ENCODE data around the gene ALOX15.

Gene ALOX15

DNA sequence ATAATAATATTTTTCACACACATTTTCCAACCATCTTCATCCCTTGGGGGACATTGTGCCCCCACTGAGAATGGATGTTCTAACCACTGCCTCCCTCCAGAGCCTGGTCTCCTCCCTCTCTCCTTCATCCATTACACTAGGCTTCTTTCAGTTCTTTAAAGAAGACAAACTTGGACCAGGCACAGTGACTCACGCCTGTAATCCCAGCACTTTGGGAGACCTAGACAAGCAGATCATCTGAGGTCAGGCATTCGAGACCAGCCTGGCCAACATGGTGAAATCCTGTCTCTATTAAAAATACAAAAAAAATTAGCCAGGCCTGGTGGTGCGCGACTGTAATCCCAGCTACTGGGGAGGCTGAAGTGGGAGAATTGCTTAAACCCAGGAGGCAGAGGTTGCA is 6.5 kb downstream of the ALOX15 start:
- Histone ChIP-seq H3K9ac (ENCODE audit: low read depth, low read length, poor library complexity) (no peak overlapping the region), H3K4me1 (ENCODE audit: control insufficient read depth in 2 of 2, insufficient read depth in 1 of 2, low read depth in 1 of 2, low read length in 2 of 2) (peaks cover 0 to 4% of the 10 kb centered on the region in 2 donors), H2BK15ac (ENCODE audit: low read length) (no peak overlapping the region), H3K23ac (ENCODE audit: low read depth, low read length, poor library complexity) (no peak overlapping the region), H3K27ac (replicated peaks; ENCODE audit: low read length) (no peak overlapping the region), H3K79me1 (ENCODE audit: low read depth, low read length) (no peaks in the 10 kb centered on the region), H2BK5ac (ENCODE audit: low read length) (no peak overlapping the region), H2BK120ac (ENCODE audit: low read depth, low read length) (no peak overlapping the region), H4K91ac (ENCODE audit: low read depth, low read length, poor library complexity) (no peak overlapping the region), H2AK5ac (ENCODE audit: low read depth, low read length) (no peak overlapping the region), H3K27me3 (ENCODE audit: control insufficient read depth in 3 of 3, insufficient read depth in 3 of 3, low read depth in 1 of 3, low read length in 3 of 3) (peaks cover 0 to 48% (median 30%) of the 10 kb centered on the region in 3 experiments), H3K36me3 (replicated peaks in 1 of 2; ENCODE audit: control insufficient read depth in 2 of 2, insufficient read depth in 2 of 2, low read length in 2 of 2) (no peaks in the 10 kb centered on the region), H3K4me2 (ENCODE audit: insufficient read depth, low read length, poor library complexity, severe bottlenecking) (no peak overlapping the region), H3K18ac (ENCODE audit: low read length) (no peak overlapping the region), H3K9me3 (replicated peaks in 1 of 2; ENCODE audit: control insufficient read depth in 2 of 2, insufficient read depth in 1 of 2, low read depth in 1 of 2, low read length in 2 of 2) (no peaks in the 10 kb centered on the region), H3K14ac (ENCODE audit: low read length) (no peak overlapping the region), H2AFZ (ENCODE audit: low read length) (no peak overlapping the region), H4K8ac (ENCODE audit: low read depth, low read length) (no peak overlapping the region), H3K4ac (ENCODE audit: low read length) (no peak overlapping the region), H2BK12ac (ENCODE audit: low read length) (no peak overlapping the region), H3K4me3 (ENCODE audit: low read length in 2 of 2) (no peak overlapping the region)
- DNase-seq (ENCODE audit: low spot score): no peak
- no CpG with 5 or more reads among the region's 4 CpGs for WGBS, 2 donors (ENCODE audit: extremely low coverage in 2 of 2, insufficient read length in 2 of 2, insufficient replicate concordance in 1 of 2)

GRCh38 chr17:4633643-4634042 is 7.8 kb downstream of the ALOX15 start:
- H3K27me3 ChIP-seq (ENCODE audit: control insufficient read depth in 3 of 3, insufficient read depth in 3 of 3, low read depth in 1 of 3, low read length in 3 of 3): peaks cover 0 to 40% (median 21%) of the 10 kb centered on the region in 3 experiments
- H3K4ac ChIP-seq (ENCODE audit: low read length): no peak overlapping the region
- WGBS, 2 donors (ENCODE audit: extremely low coverage in 2 of 2, insufficient read length in 2 of 2, insufficient replicate concordance in 1 of 2): no CpG with 5 or more reads among the region's 2 CpGs
- peaks cover 0 to 4% of the 10 kb centered on the region in 2 donors for H3K4me1 ChIP-seq (ENCODE audit: control insufficient read depth in 2 of 2, insufficient read depth in 1 of 2, low read depth in 1 of 2, low read length in 2 of 2)
- H3K14ac ChIP-seq (ENCODE audit: low read length): no peak overlapping the region
- no peak overlapping the region for H2BK5ac ChIP-seq (ENCODE audit: low read length)
- H2AK5ac ChIP-seq (ENCODE audit: low read depth, low read length): no peak overlapping the region
- no peak overlapping the region for H3K18ac ChIP-seq (ENCODE audit: low read length)
- no peak overlapping the region for H2BK15ac ChIP-seq (ENCODE audit: low read length)
- H3K9me3 ChIP-seq (replicated peaks in 1 of 2; ENCODE audit: control insufficient read depth in 2 of 2, insufficient read depth in 1 of 2, low read depth in 1 of 2, low read length in 2 of 2): no peaks in the 10 kb centered on the region
- H3K27ac ChIP-seq (replicated peaks; ENCODE audit: low read length): no peak overlapping the region
- no peak overlapping the region for H2AFZ ChIP-seq (ENCODE audit: low read length)
- no peak overlapping the region for H2BK12ac ChIP-seq (ENCODE audit: low read length)
- no peak for DNase-seq (ENCODE audit: low spot score)
- H3K23ac ChIP-seq (ENCODE audit: low read depth, low read length, poor library complexity): no peak overlapping the region
- no peak overlapping the region for H4K91ac ChIP-seq (ENCODE audit: low read depth, low read length, poor library complexity)
- H3K36me3 ChIP-seq (replicated peaks in 1 of 2; ENCODE audit: control insufficient read depth in 2 of 2, insufficient read depth in 2 of 2, low read length in 2 of 2): no peaks in the 10 kb centered on the region
- no peaks in the 10 kb centered on the region for H3K79me1 ChIP-seq (ENCODE audit: low read depth, low read length)
- H4K8ac ChIP-seq (ENCODE audit: low read depth, low read length): no peak overlapping the region
- H2BK120ac ChIP-seq (ENCODE audit: low read depth, low read length): no peak overlapping the region
- H3K4me3 ChIP-seq (ENCODE audit: low read length in 2 of 2): no peak overlapping the region
- H3K4me2 ChIP-seq (ENCODE audit: insufficient read depth, low read length, poor library complexity, severe bottlenecking): no peak overlapping the region
- no peak overlapping the region for H3K9ac ChIP-seq (ENCODE audit: low read depth, low read length, poor library complexity)

DNA sequence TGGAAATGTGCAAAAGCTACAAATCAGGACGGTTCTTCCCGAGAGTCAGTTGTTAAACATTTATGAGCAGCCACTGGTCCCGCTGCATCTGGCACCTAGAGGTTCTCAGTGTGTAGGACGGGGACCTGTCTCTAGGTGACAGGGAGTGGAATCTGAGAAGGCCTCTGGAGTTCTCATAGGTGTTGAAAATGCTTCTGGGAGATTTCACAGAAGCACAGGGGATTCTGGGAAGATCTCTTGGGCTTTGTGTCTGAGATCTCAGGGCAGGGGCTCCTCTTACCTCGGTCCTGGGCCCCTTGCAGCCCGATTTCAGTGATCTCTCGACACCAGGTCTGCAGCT is 8.9 kb downstream of the ALOX15 start:
- peaks cover 0 to 32% (median 19%) of the 10 kb centered on the region in 3 experiments for H3K27me3 ChIP-seq (ENCODE audit: control insufficient read depth in 3 of 3, insufficient read depth in 3 of 3, low read depth in 1 of 3, low read length in 3 of 3)
- H3K4ac ChIP-seq (ENCODE audit: low read length): no peak overlapping the region
- no peak overlapping the region for H2BK5ac ChIP-seq (ENCODE audit: low read length)
- H3K23ac ChIP-seq (ENCODE audit: low read depth, low read length, poor library complexity): no peak overlapping the region
- no peak overlapping the region for H3K9ac ChIP-seq (ENCODE audit: low read depth, low read length, poor library complexity)
- no peaks in the 10 kb centered on the region for H3K79me1 ChIP-seq (ENCODE audit: low read depth, low read length)
- no peak for DNase-seq (ENCODE audit: low spot score)
- H3K14ac ChIP-seq (ENCODE audit: low read length): no peak overlapping the region
- H2AFZ ChIP-seq (ENCODE audit: low read length): peak overlapping the region; percentile 58
- H3K4me1 ChIP-seq (ENCODE audit: control insufficient read depth in 2 of 2, insufficient read depth in 1 of 2, low read depth in 1 of 2, low read length in 2 of 2): peaks cover 0 to 4% of the 10 kb centered on the region in 2 donors
- no peak overlapping the region for H3K4me3 ChIP-seq (ENCODE audit: low read length in 2 of 2)
- H4K91ac ChIP-seq (ENCODE audit: low read depth, low read length, poor library complexity): no peak overlapping the region
- no peaks in the 10 kb centered on the region for H3K9me3 ChIP-seq (replicated peaks in 1 of 2; ENCODE audit: control insufficient read depth in 2 of 2, insufficient read depth in 1 of 2, low read depth in 1 of 2, low read length in 2 of 2)
- peak overlapping the region; percentile 53 for H3K18ac ChIP-seq (ENCODE audit: low read length)
- no peak overlapping the region for H2BK12ac ChIP-seq (ENCODE audit: low read length)
- no peak overlapping the region for H2BK15ac ChIP-seq (ENCODE audit: low read length)
- no peak overlapping the region for H3K4me2 ChIP-seq (ENCODE audit: insufficient read depth, low read length, poor library complexity, severe bottlenecking)
- H2AK5ac ChIP-seq (ENCODE audit: low read depth, low read length): peak overlapping the region; percentile 11
- H3K36me3 ChIP-seq (replicated peaks in 1 of 2; ENCODE audit: control insufficient read depth in 2 of 2, insufficient read depth in 2 of 2, low read length in 2 of 2): no peaks in the 10 kb centered on the region
- no peak overlapping the region for H2BK120ac ChIP-seq (ENCODE audit: low read depth, low read length)
- H4K8ac ChIP-seq (ENCODE audit: low read depth, low read length): no peak overlapping the region
- WGBS, 2 donors (ENCODE audit: extremely low coverage in 2 of 2, insufficient read length in 2 of 2, insufficient replicate concordance in 1 of 2): no CpG with 5 or more reads among the region's 7 CpGs
- H3K27ac ChIP-seq (replicated peaks; ENCODE audit: low read length): no peak overlapping the region

DNA sequence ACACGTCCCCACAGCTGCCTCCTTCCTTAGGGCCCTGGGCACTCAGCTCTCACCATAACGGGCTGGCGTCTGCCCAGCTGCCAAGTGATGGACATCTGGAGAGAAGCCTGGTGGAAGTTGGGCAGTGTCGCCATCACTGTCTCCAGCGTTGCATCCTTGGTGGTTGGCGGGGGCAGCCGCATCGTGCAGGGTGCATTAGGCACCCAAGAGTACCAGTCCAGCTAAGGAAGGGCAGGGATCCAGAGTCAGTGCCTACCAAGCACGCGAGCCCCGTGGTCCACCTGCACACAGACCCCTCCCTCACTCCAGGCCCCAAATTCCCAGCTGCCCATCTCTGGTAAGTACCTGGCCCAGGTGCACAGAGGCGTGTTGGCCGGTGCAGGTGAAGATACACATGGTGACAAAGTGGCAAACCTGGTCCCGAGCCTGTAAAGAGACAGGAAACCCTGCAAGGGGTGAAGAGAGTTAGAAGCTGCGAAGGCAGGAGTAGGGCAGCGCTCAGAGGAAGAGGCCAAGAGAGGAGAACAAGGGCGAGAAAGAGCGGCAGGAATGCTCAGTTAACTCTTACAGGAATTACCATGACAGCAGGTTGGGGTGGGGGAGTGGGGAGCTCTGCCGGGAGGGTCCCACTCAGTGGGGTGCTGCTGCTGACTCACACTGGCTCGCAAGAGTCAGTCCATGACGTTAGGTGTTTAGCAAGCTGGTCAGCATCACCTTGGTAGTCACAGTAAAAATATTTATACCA is 9.5 kb downstream of the ALOX15 start:
- Histone ChIP-seq H3K9me3 (replicated peaks in 1 of 2; ENCODE audit: control insufficient read depth in 2 of 2, insufficient read depth in 1 of 2, low read depth in 1 of 2, low read length in 2 of 2) (no peaks in the 10 kb centered on the region), H2AK5ac (ENCODE audit: low read depth, low read length) (no peak overlapping the region), H2BK5ac (ENCODE audit: low read length) (no peak overlapping the region), H3K27ac (replicated peaks; ENCODE audit: low read length) (no peak overlapping the region), H4K91ac (ENCODE audit: low read depth, low read length, poor library complexity) (no peak overlapping the region), H3K18ac (ENCODE audit: low read length) (no peak overlapping the region), H3K23ac (ENCODE audit: low read depth, low read length, poor library complexity) (peak overlapping the region; percentile 16), H3K4me2 (ENCODE audit: insufficient read depth, low read length, poor library complexity, severe bottlenecking) (no peak overlapping the region), H3K79me1 (ENCODE audit: low read depth, low read length) (no peaks in the 10 kb centered on the region), H2BK12ac (ENCODE audit: low read length) (no peak overlapping the region), H3K14ac (ENCODE audit: low read length) (no peak overlapping the region), H4K8ac (ENCODE audit: low read depth, low read length) (no peak overlapping the region), H2AFZ (ENCODE audit: low read length) (no peak overlapping the region), H2BK120ac (ENCODE audit: low read depth, low read length) (no peak overlapping the region), H3K4me3 (ENCODE audit: low read length in 2 of 2) (no peak overlapping the region), H3K36me3 (replicated peaks in 1 of 2; ENCODE audit: control insufficient read depth in 2 of 2, insufficient read depth in 2 of 2, low read length in 2 of 2) (no peaks in the 10 kb centered on the region), H3K9ac (ENCODE audit: low read depth, low read length, poor library complexity) (peak overlapping the region; percentile 27), H2BK15ac (ENCODE audit: low read length) (peak overlapping the region; percentile 20), H3K4me1 (ENCODE audit: control insufficient read depth in 2 of 2, insufficient read depth in 1 of 2, low read depth in 1 of 2, low read length in 2 of 2) (peaks cover 0 to 4% of the 10 kb centered on the region in 2 donors), H3K4ac (ENCODE audit: low read length) (no peak overlapping the region), H3K27me3 (ENCODE audit: control insufficient read depth in 3 of 3, insufficient read depth in 3 of 3, low read depth in 1 of 3, low read length in 3 of 3) (peaks cover 0 to 31% (median 16%) of the 10 kb centered on the region in 3 experiments)
- WGBS, 2 donors (ENCODE audit: extremely low coverage in 2 of 2, insufficient read length in 2 of 2, insufficient replicate concordance in 1 of 2): no CpG with 5 or more reads among the region's 21 CpGs
- no peak for DNase-seq (ENCODE audit: low spot score)
